ENCODE data around the gene CFAP77.
"Not testable (repeated sequence)": the region's sequence is repeated elsewhere in the genome, so short reads cannot be mapped to it uniquely, and the experiment has no call there.

CFAP77 gene

DNA sequence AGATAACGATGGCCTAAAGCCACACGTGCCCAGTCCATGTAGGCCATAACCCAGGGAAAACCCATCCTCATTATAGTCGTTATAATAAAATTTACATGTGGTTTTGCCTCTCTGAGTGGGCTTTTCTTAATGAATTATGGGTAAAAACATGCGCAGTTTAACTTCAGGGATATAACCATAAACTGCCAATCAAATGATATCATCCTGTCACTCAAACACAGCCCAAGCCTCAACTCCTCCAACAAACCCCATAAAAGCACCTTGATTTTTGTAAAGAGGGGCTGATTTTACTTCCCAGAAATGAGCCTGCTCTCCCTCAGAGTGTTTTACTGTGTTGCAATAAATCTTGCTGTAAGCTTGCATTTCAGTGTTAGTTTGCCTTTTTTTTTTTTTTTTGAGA, 39.4 kb upstream of the CFAP77 start:
- DNase-seq (ENCODE audit: low read depth, low spot score): no peak

DNA sequence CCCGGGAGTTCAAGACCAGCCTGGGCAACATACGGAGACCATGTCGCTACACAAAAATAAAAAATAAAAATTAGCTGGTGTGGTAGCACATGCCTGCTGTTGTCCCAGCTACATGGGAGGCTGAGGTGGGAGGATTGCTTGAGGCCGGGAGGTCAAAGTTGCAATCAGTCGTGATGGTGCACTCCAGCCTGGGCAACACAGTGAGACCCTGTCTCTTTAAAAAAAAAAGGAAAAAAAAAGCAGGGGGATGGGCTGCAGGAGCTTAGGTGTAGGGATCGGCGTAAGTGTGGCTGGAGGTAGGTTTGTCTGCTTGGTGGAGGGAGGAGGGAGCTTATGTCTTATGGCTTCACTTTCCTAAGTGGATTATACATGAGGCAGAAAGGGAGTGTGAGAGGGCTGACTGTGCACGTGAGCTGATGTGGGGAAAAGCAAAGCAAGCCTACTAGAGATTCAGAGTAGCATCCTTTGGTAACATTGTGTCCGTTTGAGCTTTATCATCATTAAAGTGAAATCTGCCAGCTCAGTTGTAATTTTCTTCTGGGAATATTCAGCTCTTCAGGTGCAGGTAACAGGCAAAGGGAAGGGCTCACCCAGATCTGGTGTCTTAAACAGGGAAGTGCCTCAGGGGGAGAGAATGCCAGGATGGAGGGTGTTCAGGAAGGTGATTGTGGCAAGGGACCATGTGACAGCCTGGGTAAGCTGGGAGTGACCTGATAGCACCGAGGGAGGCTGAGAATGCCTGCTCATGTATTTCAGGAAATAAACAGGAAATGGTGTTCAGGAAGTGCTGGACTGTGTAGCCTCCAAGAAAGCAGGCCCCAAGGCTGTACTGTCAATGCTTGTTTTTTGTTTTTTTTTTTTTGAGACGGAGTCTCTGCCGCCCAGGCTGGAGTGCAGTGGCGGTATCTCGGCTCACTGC, 37.6 kb upstream of the CFAP77 start:
- CTCF ChIA-PET: no interaction called here
- DNase-seq (ENCODE audit: low read depth, low spot score): no peak

More for the DNA sequence above, 39.4 kb upstream of the CFAP77 start:
- H3K4me3 ChIP-seq (ENCODE audit: low read depth, low read length): no peak overlapping the region
- TF ChIP-seq, protein P1, sequence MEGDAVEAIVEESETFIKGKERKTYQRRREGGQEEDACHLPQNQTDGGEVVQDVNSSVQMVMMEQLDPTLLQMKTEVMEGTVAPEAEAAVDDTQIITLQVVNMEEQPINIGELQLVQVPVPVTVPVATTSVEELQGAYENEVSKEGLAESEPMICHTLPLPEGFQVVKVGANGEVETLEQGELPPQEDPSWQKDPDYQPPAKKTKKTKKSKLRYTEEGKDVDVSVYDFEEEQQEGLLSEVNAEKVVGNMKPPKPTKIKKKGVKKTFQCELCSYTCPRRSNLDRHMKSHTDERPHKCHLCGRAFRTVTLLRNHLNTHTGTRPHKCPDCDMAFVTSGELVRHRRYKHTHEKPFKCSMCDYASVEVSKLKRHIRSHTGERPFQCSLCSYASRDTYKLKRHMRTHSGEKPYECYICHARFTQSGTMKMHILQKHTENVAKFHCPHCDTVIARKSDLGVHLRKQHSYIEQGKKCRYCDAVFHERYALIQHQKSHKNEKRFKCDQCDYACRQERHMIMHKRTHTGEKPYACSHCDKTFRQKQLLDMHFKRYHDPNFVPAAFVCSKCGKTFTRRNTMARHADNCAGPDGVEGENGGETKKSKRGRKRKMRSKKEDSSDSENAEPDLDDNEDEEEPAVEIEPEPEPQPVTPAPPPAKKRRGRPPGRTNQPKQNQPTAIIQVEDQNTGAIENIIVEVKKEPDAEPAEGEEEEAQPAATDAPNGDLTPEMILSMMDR (IDR thresholded peaks at IDR 0.05; ENCODE audit: insufficient read depth, low read length, missing control alignments): no peak
- POLR2A ChIA-PET: no interaction called here
- CTCF ChIA-PET: no interaction called here

DNA sequence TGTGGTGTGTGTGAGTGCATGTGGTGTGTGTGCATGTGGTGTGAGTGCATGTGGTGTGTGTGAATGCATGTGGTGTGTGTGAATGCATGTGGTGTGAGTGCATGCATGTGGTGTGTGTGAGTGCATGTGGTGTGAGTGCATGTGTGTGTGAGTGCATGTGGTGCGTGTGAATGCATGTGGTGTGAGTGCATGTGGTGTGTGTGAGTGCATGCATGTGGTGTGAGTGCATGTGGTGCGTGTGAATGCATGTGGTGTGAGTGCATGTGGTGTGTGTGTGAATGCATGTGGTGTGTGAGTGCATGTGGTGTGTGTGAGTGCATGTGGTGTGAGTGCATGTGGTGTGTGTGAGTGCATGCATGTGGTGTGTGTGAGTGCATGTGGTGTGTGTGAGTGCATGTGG, 32.2 kb upstream of the CFAP77 start:
- H3K4me3 ChIP-seq (ENCODE audit: low read depth, low read length); CTCF ChIA-PET; POLR2A ChIA-PET; DNase-seq (ENCODE audit: low read depth, low spot score): not testable (repeated sequence)

More for the DNA sequence above, 37.6 kb upstream of the CFAP77 start:
- TF ChIP-seq, protein P1 (IDR thresholded peaks at IDR 0.05; ENCODE audit: insufficient read depth, low read length, missing control alignments): no peak
- POLR2A ChIA-PET: no interaction called here
- H3K4me3 ChIP-seq (ENCODE audit: low read depth, low read length): no peak overlapping the region

DNA sequence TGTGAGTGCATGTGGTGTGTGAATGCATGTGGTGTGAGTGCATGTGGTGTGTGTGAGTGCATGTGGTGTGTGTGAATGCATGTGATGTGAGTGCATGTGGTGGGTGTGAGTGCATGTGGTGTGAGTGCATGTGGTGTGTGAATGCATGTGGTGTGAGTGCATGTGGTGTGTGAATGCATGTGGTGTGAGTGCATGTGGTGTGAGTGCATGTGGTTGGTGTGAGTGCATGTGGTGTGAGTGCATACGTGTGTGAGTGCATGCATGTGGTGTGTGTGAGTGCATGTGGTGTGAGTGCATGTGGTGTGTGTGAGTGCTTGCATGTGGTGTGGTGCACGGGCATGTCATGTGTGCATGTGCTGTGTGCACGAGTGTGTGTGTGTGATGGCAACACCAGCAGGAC, 31.6 kb upstream of the CFAP77 start:
- POLR2A ChIA-PET; DNase-seq (ENCODE audit: low read depth, low spot score); H3K4me3 ChIP-seq (ENCODE audit: low read depth, low read length); CTCF ChIA-PET: not testable (repeated sequence)

DNA sequence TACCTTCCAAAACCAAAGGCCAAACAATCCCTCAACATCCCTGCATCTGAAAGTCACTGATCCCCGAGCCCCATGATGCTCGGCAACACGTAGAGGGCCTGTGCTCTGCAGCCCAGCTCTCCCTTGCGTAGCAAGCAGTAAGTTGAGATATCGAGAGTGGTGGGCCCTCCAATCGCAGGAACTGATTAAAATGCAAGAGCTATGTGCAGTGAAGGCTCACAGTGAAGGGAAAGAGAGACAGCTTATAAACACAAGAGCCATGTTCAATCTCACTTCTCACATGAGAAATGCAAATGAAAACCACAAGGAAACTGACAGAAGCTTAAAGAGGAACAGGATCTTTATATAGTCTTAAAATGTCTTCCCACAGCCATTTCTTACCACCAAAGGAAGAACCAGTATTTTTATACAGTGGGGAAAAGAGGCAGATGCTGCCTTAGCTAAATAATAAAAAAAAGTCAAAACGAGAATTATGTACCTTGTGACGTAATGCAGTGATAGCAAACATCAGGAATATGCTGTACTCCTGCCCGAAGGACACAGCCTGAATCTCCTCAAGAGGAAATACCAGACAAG, 28.0 kb upstream of the CFAP77 start:
- CTCF ChIA-PET: no interaction called here
- DNase-seq (ENCODE audit: low read depth, low spot score): no peak
- POLR2A ChIA-PET: no interaction called here
- TF ChIP-seq, protein P1 (IDR thresholded peaks at IDR 0.05; ENCODE audit: insufficient read depth, low read length, missing control alignments): no peak
- no peak overlapping the region for H3K4me3 ChIP-seq (ENCODE audit: low read depth, low read length)

DNA sequence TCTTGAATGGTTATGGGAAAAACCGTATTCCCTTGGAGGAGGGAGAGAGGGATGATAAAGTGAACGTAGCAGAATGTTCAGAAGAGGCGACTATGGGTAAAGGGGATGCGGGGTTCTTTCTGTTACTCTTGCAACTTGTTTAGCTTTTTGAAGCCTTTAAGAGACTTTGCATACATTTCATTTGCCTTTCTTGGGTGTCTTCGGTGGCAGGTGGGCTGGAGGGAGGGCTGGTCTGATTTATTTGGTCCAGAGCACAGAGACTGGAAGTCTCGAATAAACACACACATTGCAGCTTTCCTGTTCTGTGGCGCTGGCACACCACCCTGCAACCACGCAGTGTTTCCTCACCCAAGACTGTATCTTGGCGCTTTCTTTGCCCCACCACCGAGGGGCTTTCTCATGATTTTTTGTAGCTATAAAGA, 26.5 kb upstream of the CFAP77 start:
- ChIA-PET CTCF (no interaction called here), POLR2A (interaction anchor here (0.7 kb wide), 1 partner anchor 830 kb away, joined by 3 read pairs; no protein-coding TSS in a partner anchor)
- no peak overlapping the region for H3K4me3 ChIP-seq (ENCODE audit: low read depth, low read length)
- TF ChIP-seq, protein P1 (IDR thresholded peaks at IDR 0.05; ENCODE audit: insufficient read depth, low read length, missing control alignments): no peak
- no peak for DNase-seq (ENCODE audit: low read depth, low spot score)

DNA sequence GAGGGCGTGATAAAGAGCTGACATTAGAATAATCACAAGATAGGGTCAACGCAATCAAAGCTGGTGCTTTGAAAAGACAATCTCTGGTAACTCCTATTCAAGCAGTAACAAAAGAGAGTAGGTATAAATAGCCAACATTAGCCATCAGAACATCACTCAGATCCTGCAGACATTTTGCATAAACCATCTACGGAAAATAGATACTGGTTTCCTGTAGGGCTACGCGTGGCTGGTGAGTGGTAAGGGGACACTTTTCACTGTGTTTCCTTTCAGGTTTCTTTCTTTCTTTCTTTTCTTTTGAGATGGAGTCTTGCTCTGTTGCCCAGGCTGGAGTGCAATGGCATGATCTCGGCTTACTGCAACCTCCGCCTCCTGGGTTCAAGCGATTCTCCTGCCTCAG, 25.6 kb upstream of the CFAP77 start:
- no peak for DNase-seq (ENCODE audit: low read depth, low spot score)
- H3K4me3 ChIP-seq (ENCODE audit: low read depth, low read length): no peak overlapping the region
- ChIA-PET POLR2A (no interaction called here), CTCF (no interaction called here)
- TF ChIP-seq, protein P1 (IDR thresholded peaks at IDR 0.05; ENCODE audit: insufficient read depth, low read length, missing control alignments): no peak

Measured in AG04449 (cell line).